NCI-H69 (cell line): Measurements from ENCODE around the gene SKAP1.
"Not testable (repeated sequence)": the region's sequence is repeated elsewhere in the genome, so short reads cannot be mapped to it uniquely, and the experiment has no call there.

Experiments used
- DNase-seq: peaks from one replicate; lab custom pipeline; 2025; lab: John Stamatoyannopoulos, UW

The SKAP1 gene

DNA sequence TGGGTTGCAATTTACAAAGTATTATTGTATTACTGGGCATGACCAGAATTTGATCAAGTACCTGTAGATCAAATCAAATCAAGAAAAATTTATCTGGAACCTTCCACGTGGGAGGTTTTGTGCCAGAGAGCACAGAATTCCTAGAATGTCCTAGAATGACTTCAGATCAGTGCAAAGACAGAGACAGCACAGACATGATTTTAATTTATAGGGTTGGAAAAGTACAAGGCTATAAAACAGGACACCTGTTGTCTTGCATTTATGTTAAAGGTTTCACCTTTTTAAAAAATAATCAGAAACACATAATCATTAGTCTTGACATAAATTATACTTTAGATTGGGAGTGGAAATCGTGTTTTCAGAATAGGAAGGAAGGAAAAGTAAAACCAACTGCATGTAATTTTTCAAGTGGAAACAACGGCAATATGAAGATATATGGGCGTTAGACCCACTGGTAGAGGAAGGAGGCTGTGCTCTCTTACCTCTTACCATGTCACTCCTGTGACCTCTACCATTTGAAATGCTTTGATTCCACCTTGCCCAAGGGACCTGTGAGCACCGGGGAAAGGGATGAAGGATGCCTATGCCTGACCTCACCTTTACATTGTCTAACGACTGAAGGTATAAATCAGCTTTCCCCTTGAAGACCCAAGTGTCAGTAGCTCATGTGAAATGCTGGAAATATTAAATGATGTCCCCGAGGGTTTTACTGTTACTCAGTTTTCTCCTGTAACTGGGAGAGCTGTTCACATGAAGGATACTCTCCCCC lies 222.1 kb downstream of the SKAP1 start:
- peak; percentile 35 for DNase-seq

DNA sequence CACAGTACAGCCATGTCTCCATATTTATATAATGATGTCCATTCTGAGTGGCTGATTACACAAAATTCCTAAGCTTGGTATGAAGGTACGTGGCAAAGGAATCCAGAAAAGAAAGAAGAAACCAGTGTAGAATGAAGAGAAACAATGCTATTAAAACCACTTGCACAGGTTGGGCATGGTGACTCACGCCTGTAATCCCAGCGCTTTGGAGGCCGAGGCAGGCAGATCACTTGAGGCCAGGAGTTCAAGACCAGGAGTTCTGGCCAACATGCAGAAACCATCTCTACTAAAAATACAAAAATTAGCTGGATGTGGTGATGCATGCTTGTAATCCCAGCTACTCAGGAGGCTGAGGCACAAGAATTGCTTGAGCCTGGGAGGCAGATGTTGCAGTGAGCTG lies 223.0 kb downstream of the SKAP1 start:
- not testable (repeated sequence) for DNase-seq

DNA sequence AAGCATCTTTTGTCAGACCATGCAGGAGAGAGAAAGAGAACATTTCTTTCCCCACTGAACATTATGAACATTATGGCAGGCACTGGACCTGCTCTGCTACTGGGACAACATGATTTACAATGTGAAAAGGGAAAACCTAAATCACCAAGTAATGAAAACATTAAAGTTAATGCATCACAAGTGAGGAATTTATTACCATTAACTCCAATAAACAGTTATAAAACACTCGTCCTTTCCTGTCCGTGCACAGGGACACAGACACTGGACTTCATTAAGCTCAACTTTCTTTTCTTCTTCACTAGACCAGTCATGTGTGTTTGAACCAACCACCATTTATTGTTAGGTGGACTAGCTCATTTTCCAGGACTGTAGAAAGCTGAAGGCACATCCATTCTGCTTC lies 227.1 kb downstream of the SKAP1 start:
- no peak for DNase-seq

DNA sequence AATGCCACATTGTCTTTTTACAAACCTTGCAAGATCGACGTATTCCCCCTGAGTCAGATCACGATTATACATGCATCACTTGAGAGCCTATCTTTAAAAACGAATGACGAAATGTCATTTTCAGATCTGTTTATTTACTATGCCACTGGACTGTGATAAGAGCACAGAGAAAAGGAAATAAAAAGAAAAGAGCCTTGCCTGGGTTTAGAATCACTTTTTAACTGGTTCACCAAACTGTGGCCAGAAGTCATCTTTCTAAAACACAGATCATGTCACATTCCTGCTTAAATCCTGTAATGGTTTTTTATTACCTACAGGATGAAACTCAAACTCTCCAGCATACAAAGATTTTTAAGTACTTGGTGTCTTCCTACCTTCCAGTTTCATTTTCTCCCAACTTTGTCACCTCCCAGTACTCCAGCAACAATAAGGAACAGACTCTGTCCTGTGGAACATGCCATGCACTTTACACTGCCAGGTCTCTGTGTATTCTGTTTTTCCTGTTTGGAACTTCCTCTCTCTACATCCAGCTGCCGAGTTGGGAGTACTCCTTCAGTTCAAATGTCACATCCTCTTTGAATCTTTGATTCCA lies 231.0 kb downstream of the SKAP1 start:
- DNase-seq = peak; percentile 59

DNA sequence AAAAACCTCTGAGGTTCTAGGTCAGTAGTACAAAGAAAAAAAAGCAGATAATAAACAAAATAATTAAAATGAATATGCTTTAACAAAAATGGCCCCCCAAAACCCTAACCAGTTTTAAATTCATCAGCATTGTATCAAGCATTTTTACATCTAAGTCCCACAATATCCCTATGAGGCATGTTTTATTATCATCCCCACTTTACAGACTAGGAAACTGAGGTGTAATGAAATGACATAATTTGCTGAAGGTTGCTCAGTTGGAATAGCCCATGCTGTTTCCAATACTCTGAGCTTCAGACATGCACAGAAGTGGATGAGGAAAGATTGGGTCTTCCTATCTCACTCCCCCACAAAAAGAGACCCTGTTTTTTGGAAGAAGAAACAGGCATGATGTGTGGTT lies 234.1 kb downstream of the SKAP1 start:
- DNase-seq = no peak

DNA sequence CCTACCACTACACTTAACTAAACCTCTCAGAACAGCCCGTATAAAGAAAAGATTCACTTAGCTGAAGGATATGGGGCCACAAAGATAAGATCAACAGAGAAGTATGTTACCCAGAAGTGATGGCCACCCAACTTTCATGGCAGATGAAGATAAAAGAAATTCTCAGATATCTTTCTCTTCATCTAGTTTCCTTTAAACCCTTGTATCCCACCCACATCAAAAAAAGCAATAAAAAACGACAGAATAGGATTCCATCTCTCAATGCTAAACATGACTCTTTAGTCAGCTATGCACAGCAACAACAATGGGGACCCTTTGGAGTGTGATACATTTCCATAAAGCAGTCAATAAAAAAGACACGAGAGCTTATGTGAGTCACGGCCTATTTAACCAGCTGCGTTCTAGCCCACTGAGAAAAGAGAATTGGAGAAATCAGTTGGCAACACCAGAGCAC lies 235.9 kb downstream of the SKAP1 start:
- DNase-seq = peak; percentile 84

DNA sequence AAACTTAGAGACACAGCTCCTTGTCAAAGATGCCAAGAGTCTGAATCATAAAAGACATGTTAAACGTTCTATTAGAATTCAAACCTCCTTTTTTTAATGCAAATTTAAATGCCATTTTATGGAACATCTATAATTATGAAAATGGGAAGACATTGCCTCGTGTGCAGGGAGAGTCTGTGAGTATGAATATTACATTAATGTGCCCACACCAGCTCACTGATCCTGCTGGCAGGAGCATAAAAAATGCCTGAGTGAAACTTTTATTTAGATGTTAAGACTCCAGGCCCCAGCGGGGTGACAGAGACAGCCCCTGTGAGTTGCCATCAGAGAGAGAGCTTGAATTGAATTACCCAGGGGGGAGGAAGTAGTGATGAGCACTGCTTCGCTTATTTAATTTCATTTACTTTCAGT lies 237.7 kb downstream of the SKAP1 start:
- DNase-seq = peak; percentile 13

DNA sequence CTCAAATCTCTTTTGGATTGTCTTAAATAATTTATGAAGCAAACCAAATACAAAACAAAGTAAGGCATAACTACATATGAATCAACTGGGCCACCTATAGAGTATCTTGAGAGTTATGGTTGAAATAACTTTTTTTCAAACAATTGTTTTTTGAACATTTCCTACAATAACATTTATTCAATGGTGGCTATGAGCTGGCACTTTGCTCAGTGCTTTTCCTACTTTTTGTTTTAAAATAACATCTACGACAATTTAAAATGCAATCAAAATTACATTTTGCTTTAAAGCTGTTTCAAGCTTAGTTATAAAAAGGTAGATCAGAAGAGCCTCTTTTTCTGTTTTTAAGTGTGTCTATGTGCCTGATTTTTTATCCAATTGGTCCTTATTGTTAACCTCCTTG lies 238.7 kb downstream of the SKAP1 start:
- DNase-seq = no peak

DNA sequence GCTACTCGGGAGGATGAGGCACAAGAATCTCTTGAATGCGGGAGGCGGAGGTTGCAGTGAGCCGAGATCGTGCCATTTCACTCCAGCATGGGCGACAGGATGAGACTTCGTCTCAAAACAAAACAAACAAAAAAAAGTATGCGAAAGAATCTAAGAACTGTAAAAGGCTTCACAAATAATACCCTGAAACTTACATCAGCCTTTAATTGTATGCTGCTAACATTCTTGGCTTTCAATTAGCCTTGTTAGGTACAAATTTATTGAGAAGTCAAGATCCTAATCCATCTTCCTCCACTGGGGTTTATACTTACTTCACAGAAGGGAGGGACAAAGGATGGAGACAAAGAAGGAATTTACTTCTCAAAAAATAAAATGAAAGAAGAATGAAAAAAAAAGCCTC lies 239.1 kb downstream of the SKAP1 start:
- DNase-seq = no peak

DNA sequence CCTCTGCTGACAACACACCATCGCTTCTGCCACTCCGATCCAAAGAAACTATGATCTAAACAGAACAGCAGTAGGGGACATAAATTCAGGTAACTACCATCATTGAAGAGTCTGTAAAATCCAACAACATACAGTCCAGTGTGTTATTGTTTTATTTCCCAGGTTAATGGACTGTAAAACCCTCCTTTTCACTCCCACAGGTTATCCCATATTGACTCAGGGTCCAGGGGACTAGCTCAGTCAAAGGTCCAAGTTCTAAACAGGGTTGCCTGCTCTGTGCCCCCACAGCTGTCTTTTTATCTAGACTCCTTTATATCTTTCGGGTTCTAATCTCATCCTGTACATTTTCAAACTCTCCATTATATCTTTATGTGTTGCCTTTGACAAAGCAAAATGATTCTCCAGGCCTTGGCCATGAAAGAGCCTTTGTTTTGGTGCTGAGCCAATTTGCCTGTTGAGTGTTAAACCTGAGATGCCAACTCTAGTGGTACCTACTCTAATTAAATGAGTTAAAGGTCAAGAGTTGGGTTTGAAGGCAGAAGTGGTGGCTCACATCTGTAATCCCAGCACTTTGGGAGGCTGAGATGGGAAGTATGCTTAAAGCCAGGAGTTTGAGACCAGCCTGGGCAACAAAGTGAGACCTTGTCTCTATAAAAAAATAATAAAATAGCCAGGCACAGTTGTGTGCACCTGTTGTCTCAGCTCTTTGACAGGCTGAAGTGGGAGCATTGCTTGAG lies 242.0 kb downstream of the SKAP1 start:
- peak; percentile 70 for DNase-seq

DNA sequence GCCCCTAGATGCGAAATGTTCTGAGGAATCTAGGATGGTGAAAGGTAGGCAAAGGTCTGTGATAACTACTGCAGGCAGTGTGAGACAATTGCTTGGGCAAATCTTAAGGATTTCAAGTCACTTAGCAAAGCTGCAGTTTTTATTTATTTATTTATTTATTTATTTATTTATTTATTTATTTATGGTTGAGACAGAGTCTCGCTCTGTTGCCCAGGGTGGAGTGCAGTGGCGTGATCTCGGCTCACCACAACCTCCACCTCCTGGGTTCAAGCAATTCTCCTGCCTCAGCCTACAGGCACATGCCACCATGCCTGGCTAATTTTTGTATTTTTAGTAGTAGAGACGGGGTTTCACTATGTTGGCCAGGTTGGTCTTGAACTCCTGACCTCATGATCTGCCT lies 243.7 kb downstream of the SKAP1 start:
- not testable (repeated sequence) for DNase-seq

DNA sequence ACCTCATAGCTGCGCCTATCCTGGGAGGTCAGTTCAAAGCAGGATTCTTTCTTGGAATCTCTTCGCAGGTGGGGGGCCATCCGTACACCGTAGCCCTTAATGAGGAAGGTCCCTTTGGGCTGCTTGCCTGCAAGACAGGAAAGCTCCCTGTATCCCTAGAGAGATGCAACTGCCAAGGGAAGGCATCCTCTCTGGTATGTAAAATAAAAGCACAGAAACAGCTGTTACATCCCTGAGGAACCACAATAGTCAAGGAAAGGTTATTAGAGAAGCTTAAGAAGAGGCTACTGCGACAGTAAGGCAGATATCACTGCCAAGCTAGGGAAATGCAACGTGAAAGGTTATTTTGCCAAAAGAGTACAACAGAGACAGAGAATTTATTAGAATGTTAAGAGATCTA lies 245.3 kb downstream of the SKAP1 start:
- DNase-seq = no peak

DNA sequence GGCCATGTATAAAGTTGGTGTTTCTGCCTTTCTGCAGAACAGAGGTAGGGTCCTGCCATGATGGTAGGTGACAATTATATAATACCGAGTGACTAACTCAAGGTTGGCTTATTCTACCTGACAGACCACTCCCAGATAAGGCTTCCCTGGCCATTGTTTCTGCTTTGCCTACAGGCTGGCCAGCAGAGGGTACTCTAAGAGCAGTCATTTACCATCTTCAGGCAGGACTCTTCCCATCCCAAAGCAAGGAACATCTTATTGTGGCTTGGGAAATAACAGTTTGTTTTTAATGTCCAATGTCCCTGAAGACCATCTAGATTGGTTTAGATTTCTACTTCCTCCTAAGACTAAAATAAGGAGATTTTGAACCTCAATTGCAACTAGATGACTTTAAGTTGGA lies 248.4 kb downstream of the SKAP1 start:
- peak; percentile 78 for DNase-seq

DNA sequence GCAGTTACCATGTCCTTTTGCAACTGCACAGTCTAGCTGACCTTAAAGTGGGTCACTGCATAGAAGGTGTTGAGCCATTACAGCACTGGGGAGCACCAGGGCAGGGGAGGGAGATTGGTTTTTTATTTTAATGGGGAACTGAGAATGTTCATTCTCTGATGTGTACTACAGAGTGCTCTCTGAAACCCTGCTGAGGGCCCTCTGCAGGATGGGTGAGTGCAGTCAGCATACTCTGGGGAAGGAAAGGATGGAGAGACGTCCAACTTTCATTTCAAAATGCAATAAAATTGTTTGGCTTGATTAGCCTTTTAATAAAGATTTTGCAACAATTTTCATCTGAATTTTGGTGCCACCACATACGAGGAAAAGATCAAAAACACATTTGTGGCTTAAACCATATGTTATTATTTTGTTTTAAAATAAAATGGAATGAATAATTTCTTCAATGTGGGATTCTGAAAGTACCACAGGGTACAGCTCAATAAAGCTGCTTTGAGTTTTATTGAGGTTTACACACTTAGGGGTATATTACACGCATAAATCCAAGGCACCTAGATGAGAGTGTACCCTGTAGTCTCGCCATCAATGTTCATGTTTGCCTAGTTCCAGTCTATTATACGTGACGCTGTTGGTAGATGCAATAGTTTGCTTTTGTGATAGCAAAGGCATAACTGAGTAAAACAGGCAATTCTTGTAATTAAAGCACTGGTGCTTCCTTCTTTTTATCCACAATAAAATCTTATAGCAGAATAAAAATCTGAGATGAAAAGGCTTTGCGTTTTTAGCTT lies 249.0 kb downstream of the SKAP1 start:
- DNase-seq = no peak

DNA sequence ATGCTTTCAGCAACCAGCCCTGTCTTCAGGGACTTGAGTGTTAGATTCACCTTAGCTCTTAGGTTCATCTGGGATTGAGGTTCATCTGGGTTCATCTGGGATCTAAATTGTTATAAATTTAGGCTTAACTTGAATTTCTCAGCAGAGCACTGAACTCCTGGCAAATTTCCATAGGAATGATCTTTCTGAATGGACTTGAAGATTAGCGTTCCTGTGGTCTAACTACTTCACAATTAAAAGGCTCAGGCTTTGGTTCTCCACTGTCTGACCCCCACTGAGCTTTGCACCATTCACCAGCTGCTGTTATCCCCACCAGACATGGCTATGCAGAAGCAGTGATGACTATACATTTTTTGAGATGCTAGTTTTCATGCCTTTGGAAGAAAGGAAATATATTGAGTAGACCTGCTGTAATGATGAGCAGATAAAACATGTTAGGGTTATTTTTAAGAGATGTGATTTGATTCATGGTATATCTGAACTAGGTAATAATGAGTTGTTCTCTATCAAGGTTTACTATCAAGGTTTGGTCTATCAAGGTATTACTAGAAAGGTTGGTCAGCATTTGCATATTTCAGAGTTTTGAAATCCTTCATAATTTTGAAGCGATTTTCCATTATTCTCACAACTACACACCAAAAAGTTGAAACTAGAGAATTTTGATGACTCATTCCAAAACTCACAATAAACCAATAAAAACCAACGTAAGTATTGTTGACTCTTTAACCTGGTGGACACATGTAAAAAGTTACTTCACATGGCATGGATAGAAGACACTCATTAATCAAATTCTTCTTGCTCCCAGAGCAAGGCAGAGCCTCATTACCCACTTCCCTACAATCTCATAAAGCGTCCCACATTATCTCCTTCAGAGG lies 250.7 kb downstream of the SKAP1 start:
- peak; percentile 34 for DNase-seq

DNA sequence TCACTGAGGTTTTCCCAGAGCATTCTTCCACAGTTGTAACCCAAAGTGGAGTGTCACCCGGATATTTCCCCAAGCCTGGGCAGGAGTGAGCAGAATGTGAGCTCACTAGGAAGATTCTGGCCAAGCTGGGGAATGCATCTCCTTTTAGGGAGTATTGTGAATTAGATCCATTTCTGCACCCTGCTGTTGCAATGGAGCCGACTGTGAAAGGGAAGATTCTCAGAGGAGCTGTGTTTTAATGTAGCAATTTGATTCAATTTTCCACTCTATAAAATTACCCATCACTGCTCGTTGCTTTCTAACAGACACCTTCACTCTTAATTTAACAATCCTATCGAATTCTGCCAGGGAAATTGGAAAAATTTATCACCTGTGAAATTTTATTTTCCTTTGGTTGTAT lies 251.7 kb downstream of the SKAP1 start:
- peak; percentile 40 for DNase-seq

DNA sequence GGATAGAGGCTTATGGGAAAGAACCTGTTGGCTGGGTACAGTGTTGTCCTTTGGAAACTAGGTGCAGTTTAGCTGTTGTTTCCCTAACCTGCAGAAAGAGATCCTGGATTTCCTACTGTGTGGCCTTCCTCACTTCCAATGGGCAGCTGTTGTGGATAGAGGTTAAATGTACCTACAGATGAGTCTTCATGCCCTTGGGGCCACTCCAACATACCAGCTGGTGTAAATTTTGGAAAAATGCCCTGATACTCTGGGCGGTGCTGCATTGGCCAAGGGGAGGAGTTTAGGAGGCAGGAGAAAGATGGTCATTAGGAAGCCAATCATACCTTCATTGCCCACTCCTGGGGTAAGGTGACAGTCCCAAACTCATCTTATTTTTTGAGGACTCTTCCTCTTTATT lies 252.2 kb downstream of the SKAP1 start:
- peak; percentile 89 for DNase-seq

DNA sequence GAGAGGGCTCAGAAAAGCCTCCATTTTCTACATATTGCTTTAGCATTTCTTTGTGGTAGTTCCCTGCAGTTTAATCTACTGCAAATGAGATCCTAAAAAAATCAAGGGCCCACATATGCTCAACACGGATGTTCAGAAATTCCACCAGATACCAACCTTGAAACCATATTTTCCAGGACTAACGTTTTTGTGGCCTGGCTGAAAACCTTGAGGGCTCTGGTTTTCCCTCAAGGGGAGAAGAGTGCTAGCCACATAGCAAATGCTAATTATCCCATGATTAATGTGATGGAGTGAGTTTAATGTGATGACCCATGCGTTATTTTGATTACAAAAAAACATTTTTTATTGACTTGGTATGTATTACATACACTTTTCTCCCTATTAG lies 253.6 kb downstream of the SKAP1 start:
- DNase-seq = no peak

DNA sequence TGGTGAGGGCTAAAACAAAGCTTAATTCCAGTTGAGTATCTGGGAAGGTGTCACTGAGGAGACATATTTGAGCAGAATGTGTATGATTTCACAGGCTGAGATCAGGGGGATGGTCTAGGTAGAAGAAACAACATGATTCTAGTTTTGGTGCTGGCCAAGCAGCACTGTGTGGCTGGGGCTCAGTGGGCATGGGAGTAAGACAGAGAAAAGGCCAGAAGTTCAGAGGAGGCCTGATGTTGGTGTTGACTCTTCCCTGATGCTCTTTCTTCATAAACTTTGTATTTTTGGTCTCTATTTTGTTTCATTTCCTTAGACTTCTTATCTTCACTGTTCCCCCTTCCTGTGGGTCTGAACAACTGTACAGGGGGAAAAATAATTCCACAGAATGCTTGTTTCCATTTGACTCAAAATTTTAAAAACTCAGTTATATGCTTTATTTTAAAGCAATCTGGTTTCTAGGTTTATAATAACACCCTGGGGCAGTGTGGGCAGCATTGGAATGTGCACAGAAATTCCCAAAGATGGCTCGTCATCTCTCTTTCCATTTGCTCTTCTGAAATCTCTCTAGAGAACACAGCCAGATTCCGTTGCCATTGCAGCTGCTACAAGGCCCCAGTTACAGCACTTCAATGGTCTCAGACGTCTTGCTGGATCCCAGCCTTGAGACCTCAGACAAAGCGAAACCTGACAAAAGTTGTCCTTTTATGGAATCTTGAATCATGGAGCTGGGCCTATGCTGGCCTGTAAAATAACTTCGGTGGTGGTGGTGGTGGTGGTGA lies 254.1 kb downstream of the SKAP1 start:
- DNase-seq = no peak

DNA sequence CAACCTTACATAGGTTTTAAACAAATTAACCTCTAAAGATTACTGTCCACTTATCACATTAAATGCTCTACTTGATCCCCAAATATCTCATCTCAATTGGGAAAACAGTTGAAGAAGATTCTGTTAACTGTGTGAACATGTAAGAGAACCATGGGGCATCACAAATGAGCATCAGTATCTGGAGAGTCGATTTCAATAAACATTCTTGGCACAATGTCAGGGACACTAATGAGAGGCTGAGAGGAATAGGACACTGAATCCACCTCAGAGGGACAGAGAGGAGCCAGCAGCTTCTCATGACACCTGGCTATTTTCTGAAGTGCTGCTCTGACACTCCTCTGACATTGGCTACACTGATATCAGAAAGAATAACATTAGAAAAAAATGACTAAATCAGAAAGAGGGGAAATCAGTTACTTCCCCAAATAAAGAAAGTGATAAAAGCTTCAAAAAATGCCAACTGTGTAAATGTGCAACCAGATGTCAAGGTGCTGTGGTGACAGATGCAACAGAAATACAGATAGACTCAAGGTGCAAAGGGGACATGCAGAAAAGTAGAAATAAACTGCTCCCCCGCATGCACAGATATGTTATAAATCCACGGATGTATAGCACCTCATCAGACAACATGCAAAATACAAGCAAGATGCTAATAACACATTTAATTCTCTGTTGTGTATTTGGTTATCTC lies 255.0 kb downstream of the SKAP1 start:
- peak; percentile 69 for DNase-seq
